GM10248 (cell line): ENCODE measurements around the gene SIRPA.
A peak's percentile ranks its signal among the peaks of the same experiment; 100 is the strongest.

Experiments used
- CTCF ChIA-PET: fragments of 300-600 bp; sonication (Branson Sonifier 250); formaldehyde crosslinking; extraction: SDS; loops from one replicate; lab custom pipeline; 2021; ENCODE audit warnings: antibody characterized with exemption; lab: Yijun Ruan, JAX
- POLR2A ChIA-PET: fragments of 350-650 bp; sonication (Branson Sonifier 250); formaldehyde crosslinking; extraction: SDS; loops from one replicate; lab custom pipeline; 2020; ENCODE audit warnings: antibody characterized with exemption; lab: Yijun Ruan, JAX
- DNase-seq: peaks from one replicate; pipeline ENCODE4 v3.0.0; 2012; ENCODE audit errors: extremely low spot score
- CTCF ChIP-seq: IDR thresholded peaks from 2 replicates; pipeline ENCODE4 v1.5.1; 2012; ENCODE audit warnings: mild to moderate bottlenecking, low read depth; ENCODE audit errors: extremely low read depth, missing control alignments, control extremely low read depth

SIRPA gene

GRCh38 chr20:1894951-1895673 lies at the start of gene SIRPA:
TSS of gene SIRPA (plus strand) at chr20:1895407. CDS start at chr20:1895448, 41 bp downstream.
- peak; percentile 59 for DNase-seq
- CTCF ChIA-PET = interaction anchor here (1.5 kb wide), 1 partner anchor 9 kb away, joined by 3 read pairs; no protein-coding TSS in a partner anchor
- POLR2A ChIA-PET = no interaction called here

GRCh38 chr20:1845701-1846100 lies 49.5 kb upstream of the SIRPA start:
- ChIA-PET POLR2A (no interaction called here), CTCF (interaction anchor here (1.4 kb wide), 1 partner anchor 69 kb away, joined by 5 read pairs; no protein-coding TSS in a partner anchor)
- TF ChIP-seq CTCF = no peak
- no peak for DNase-seq

More at GRCh38 chr20:1894951-1895673, at the start of gene SIRPA:
- TF ChIP-seq CTCF = no peak

- POLR2A ChIA-PET = no interaction called here
- no peak for TF ChIP-seq CTCF
- CTCF ChIA-PET = interaction anchor here (1.6 kb wide), 1 partner anchor 22 kb away, joined by 3 read pairs; no protein-coding TSS in a partner anchor
- no peak for DNase-seq
Measured at GRCh38 chr20:1846341-1846740, 48.9 kb upstream of the SIRPA start.

- POLR2A ChIA-PET = no interaction called here
- DNase-seq = no peak
- TF ChIP-seq CTCF = no peak
- CTCF ChIA-PET = interaction anchor here (1.6 kb wide), 2 partner anchors 23 to 44 kb away, joined by 3 to 4 read pairs; no protein-coding TSS in a partner anchor
Measured at GRCh38 chr20:1846876-1847275, 48.3 kb upstream of the SIRPA start.

- TF ChIP-seq CTCF = no peak
- POLR2A ChIA-PET = no interaction called here
- CTCF ChIA-PET = interaction anchor here (0.9 to 1.6 kb wide), 4 partner anchors 24 to 84 kb away, joined by 3 to 4 read pairs (median 3); no protein-coding TSS in a partner anchor
- DNase-seq = no peak
Measured at GRCh38 chr20:1847780-1848179, 47.4 kb upstream of the SIRPA start.

GRCh38 chr20:1848373-1848772 lies 46.8 kb upstream of the SIRPA start:
- TF ChIP-seq CTCF = no peak
- POLR2A ChIA-PET = no interaction called here
- DNase-seq = no peak
- CTCF ChIA-PET = interaction anchor here (0.9 to 1.7 kb wide), 3 partner anchors 9 to 84 kb away, joined by 3 to 4 read pairs (median 3); no protein-coding TSS in a partner anchor
